22Rv1 (cell line): ENCODE measurements around the gene PALLD.

Experiments used
- H3K27ac ChIP-seq: fragments of 450-650 bp; 2 replicates; pipeline ENCODE4 v1.5.1; 2017
- ZFX ChIP-seq: fragments of 450-650 bp; IDR thresholded peaks from 2 replicates; pipeline ENCODE4 v1.6.1; 2017; ENCODE audit warnings: antibody characterized with exemption, borderline replicate concordance
- TF ChIP-seq, protein P1 (sequence below): fragments of 450-650 bp; IDR thresholded peaks from 2 replicates; pipeline ENCODE4 v1.5.1; 2017; ENCODE audit warnings: mild to moderate bottlenecking

Gene PALLD

DNA sequence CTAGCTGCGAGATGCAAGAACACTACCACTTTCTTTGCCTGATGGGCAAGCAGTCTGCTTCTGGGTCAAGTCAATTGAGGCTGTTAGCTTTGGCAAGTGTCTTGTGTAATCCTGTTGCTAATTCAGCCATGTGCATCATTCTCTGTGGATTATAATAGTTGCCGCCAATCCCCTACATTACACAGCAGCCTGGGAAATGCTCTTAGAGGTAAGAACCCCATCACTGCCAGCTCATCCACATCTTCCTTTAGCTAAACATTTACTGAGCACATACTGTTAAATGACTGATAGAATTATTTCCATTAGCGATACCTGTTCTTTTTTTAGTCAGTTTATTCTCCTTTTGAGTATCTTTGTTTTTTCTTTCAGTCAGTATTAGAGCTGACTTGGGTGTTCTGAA is 397.0 kb downstream of the PALLD start:
- no peak for TF ChIP-seq ZFX
- TF ChIP-seq, protein P1, sequence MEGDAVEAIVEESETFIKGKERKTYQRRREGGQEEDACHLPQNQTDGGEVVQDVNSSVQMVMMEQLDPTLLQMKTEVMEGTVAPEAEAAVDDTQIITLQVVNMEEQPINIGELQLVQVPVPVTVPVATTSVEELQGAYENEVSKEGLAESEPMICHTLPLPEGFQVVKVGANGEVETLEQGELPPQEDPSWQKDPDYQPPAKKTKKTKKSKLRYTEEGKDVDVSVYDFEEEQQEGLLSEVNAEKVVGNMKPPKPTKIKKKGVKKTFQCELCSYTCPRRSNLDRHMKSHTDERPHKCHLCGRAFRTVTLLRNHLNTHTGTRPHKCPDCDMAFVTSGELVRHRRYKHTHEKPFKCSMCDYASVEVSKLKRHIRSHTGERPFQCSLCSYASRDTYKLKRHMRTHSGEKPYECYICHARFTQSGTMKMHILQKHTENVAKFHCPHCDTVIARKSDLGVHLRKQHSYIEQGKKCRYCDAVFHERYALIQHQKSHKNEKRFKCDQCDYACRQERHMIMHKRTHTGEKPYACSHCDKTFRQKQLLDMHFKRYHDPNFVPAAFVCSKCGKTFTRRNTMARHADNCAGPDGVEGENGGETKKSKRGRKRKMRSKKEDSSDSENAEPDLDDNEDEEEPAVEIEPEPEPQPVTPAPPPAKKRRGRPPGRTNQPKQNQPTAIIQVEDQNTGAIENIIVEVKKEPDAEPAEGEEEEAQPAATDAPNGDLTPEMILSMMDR, result no peak
- H3K27ac ChIP-seq, result no peak overlapping the region

DNA sequence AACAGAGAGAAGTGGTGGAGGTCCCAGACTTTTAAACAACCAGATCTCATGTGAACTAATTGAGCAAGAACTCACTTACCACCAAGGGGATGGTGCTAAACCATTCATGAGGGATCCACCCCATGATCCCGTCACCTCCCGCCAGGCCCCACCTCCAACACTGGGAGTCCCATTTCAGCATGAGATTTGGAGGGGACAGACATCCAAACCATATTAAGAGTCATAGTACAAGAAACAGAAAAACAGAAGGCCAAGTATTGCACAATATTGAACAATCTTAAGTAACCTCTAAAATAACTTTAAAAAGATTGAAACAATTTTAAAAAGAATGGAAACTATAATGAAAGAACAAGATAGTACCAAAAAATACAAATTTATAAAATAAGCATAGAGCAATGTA is 403.2 kb downstream of the PALLD start:
- H3K27ac ChIP-seq, result no peak overlapping the region
- TF ChIP-seq, protein P1, result no peak

DNA sequence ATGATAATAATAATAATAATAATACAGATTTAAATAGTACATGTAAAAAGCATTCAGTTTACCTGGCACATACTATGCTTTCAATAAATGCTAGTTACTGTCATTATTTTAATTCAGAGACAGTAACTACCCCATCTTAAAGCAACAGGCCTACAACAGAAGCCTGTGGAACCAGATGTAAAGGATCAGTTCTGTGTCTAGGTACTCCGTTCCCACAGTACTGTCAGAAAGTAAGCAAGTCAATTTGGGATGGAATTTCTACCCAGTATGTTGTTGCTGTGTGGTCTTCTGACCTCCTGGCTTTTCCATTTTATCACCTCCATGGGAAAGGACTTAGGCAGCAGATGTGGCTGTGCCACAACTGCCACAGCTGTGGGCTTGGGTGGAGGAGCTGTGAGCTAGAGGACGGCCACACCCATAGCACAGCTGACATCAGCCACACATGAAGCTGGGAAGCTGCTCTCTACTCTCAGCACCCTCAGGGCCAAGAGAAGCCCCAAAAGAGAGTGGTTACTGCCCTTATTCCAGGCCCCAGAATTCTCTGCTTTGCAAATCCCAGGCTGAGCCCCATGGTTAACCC is 410.4 kb downstream of the PALLD start:
- H3K27ac ChIP-seq, result no peak overlapping the region

DNA sequence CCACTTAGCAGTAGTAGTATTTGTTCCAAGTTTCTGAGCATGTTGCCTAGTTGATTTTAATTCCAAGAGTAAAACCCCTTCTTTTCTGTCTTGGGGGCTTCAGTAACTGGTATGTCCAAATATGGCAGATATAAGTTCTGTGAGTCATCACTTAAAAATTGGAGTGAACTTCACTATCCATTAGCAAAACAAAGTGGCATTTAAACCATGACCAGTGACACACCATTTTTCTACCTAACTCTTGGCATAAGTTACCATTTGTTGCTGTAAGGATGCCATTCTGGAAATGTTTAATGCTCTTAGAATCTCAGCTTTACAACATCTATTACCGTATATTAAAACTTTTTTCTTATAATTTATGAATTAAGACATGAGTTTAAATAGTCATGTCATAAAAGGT is 411.2 kb downstream of the PALLD start:
- no peak overlapping the region for H3K27ac ChIP-seq
- TF ChIP-seq, protein P1, result no peak
- no peak for TF ChIP-seq ZFX

More for the DNA sequence above, 410.4 kb downstream of the PALLD start:
- TF ChIP-seq, protein P1, result no peak
- TF ChIP-seq ZFX, result no peak

DNA sequence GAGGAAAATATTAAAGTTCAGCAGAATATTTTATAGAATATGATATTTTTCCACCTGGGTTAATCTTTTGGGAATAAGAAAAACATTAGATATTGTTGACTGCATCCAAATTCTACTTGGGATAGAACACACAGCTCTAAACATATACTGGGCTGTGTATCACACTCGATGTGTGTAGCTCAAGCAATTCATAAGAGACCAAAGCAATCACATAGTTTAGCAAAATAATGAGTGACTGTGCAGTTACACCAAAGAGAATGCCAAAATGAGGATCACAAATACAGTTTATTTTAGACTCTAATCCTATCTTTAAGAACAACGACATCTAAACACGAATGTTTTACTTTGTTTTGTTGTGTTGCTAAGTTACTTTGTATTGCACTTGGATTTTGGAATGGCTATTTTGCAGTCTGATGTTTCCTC is 412.0 kb downstream of the PALLD start:
- H3K27ac ChIP-seq, result no peak overlapping the region
- TF ChIP-seq, protein P1, result no peak
- no peak for TF ChIP-seq ZFX

DNA sequence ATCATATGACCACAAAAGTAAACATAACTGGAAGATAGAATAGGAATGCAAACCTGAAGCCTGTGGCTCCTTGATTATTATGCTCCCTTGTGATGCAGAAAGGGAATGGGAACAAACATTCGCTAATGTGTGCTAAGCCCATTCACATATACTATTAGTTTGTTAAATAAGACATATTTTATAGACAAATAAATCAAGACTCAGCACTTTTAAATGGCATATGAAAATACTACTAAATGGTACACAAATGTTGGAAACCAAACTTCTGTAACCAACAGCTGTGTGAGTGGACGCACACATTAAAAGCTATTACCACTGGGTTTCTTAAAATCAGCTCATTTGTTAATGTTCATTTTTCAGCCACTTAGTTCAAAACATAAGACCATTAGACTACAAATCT is 417.2 kb downstream of the PALLD start:
- no peak for TF ChIP-seq ZFX
- TF ChIP-seq, protein P1, result no peak
- no peak overlapping the region for H3K27ac ChIP-seq

DNA sequence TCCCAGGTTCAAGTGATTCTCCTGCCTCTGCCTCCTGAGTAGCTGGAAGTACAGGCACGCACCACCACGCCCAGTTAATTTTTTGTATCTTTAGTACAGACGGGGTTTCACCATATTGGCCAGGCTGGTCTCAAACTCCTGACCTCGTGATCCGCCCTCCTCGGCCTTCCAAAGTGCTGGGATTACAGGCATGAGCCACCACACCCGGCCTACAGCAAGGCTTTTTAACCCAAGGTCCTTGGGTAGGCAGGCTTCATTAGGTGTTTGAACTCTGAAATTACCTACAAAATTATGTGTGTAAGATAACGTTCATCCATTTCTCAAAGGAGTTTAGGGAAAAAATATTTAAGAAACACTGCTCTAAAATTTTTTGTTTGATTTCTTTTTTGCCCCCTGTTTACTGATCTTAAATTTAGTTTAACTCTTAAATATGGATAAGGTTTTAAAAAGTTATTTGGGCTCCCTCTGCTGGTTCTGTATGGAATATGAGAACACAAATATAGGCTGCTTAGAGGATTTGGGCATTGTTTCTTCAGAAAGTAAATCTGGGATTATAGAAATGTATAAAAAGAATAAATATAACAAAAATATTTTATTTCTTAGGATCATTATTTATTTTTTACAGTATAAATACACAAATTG is 420.4 kb downstream of the PALLD start:
- TF ChIP-seq, protein P1, result peak; percentile 78
- no peak for TF ChIP-seq ZFX
- no peak overlapping the region for H3K27ac ChIP-seq
